DMS 273 (cell line): Measurements from ENCODE around the gene ITLN2.
"Not testable (repeated sequence)": the region's sequence is repeated elsewhere in the genome, so short reads cannot be mapped to it uniquely, and the experiment has no call there.

Experiments
- DNase-seq: peaks from one replicate; lab custom pipeline; 2025; ENCODE audit not compliant: unreplicated experiment; lab: John Stamatoyannopoulos, UW

The ITLN2 gene

GRCh38 chr1:160910170-160910750 lies 44.3 kb downstream of the ITLN2 start:
- DNase-seq, result no peak

- no peak for DNase-seq
Measured at GRCh38 chr1:160907976-160908375, 46.6 kb downstream of the ITLN2 start.

- DNase-seq, result no peak
Measured at GRCh38 chr1:160905617-160905989, 49.0 kb downstream of the ITLN2 start.

- no peak for DNase-seq
Measured at GRCh38 chr1:160904783-160905616, 49.6 kb downstream of the ITLN2 start.

GRCh38 chr1:160902251-160902650 lies 52.4 kb downstream of the ITLN2 start:
- DNase-seq, result not testable (repeated sequence)

- no peak for DNase-seq
Measured at GRCh38 chr1:160901768-160902167, 52.8 kb downstream of the ITLN2 start.

GRCh38 chr1:160900683-160901082 lies 53.9 kb downstream of the ITLN2 start:
- DNase-seq, result not testable (repeated sequence)
